H1 (cell line): ENCODE measurements around the gene DDX1. TPM values are rescaled to one million over a fixed set of nuclear protein-coding genes. Genes with fewer than 3 reads are reported as not detected.

Experiments used
- CTCF ChIA-PET: fragments of 300-600 bp; sonication (Branson Sonifier 250); formaldehyde crosslinking; loops from one replicate; lab custom pipeline; 2021; ENCODE audit not compliant: partially characterized antibody; lab: Charles Lee
- POLR2A ChIA-PET: fragments of 300-600 bp; sonication (Branson Sonifier 250); formaldehyde crosslinking; loops from one replicate; lab custom pipeline; 2021; ENCODE audit warnings: inconsistent platforms; ENCODE audit not compliant: partially characterized antibody; lab: Charles Lee
- DNase-seq, 2 experiments: peaks; one replicate each; pipeline versions ENCODE4 v3.0.0 to v3.0.0-alpha.2; 2010 to 2022; ENCODE audit warnings: low spot score in 2 of 2, low read depth in 1 of 2, mixed read lengths in 1 of 2
- FAIRE-seq: peaks from 2 replicates; lab custom pipeline; 2011; peaks lifted over from hg19 to GRCh38; lab: Jason Lieb, UNC
- H2AFZ ChIP-seq: 2 replicates; pipeline ENCODE4 v1.8.1; 2012; ENCODE audit warnings: low read length, inconsistent platforms
- H2AK5ac ChIP-seq: 2 replicates; pipeline ENCODE4 v1.6.1; 2013; ENCODE audit warnings: low read depth, low read length
- H2BK120ac ChIP-seq: replicated peaks from 2 replicates; pipeline ENCODE3; 2013; ENCODE audit warnings: low read depth, low read length, inconsistent platforms
- H2BK12ac ChIP-seq: 2 replicates; pipeline ENCODE4 v1.6.1; 2013; ENCODE audit warnings: low read depth, low read length
- H2BK15ac ChIP-seq: 2 replicates; pipeline ENCODE4 v1.6.1; 2013; ENCODE audit warnings: low read length
- H2BK20ac ChIP-seq: 2 replicates; pipeline ENCODE4 v1.6.1; 2013; ENCODE audit warnings: low read length
- H2BK5ac ChIP-seq: 2 replicates; pipeline ENCODE4 v1.6.1; 2013; ENCODE audit warnings: low read depth, low read length
- H3K14ac ChIP-seq: 2 replicates; pipeline ENCODE4 v1.6.1; 2013; ENCODE audit warnings: inconsistent platforms; ENCODE audit not compliant: insufficient read length
- H3K18ac ChIP-seq: 2 replicates; pipeline ENCODE4 v1.6.1; 2013; ENCODE audit warnings: low read length; ENCODE audit errors: extremely low read depth
- H3K23ac ChIP-seq: 2 replicates; pipeline ENCODE4 v1.6.1; 2013; ENCODE audit warnings: inconsistent platforms; ENCODE audit not compliant: insufficient read length
- H3K23me2 ChIP-seq: 2 replicates; pipeline ENCODE4 v1.6.1; 2013; ENCODE audit warnings: low read depth, low read length
- H3K27ac ChIP-seq: 2 replicates; pipeline ENCODE4 v1.6.1; 2011; ENCODE audit warnings: low read depth, low read length, inconsistent platforms
- H3K27me3 ChIP-seq, 4 experiments: replicated peaks in 1 of 4; 1 replicate in 1 of 4; 2 replicates in 3 of 4; pipeline versions ENCODE4 v1.6.1 to v1.8.1; 2011 to 2013; ENCODE audit warnings: low read length in 3 of 4, mild to moderate bottlenecking in 3 of 4, inconsistent platforms in 2 of 4, mixed read lengths in 2 of 4, moderate library complexity in 1 of 4; ENCODE audit not compliant: control insufficient read depth in 3 of 4, insufficient read depth in 3 of 4; ENCODE audit errors: extremely low read depth in 1 of 4
- H3K36me3 ChIP-seq, 4 experiments: 2 replicates each; pipeline versions ENCODE4 v1.6.1 to v1.8.1; 2011 to 2013; ENCODE audit warnings: mild to moderate bottlenecking in 4 of 4, low read length in 3 of 4, moderate library complexity in 2 of 4, control low read depth in 1 of 4, inconsistent platforms in 1 of 4; ENCODE audit not compliant: insufficient read depth in 4 of 4, control insufficient read depth in 2 of 4
- H3K4ac ChIP-seq: replicated peaks from 2 replicates; pipeline ENCODE3; 2013; ENCODE audit warnings: low read length, low read depth, mixed read lengths, inconsistent platforms; ENCODE audit not compliant: insufficient read length
- H3K4me1 ChIP-seq, 4 experiments: replicated peaks in 1 of 4; 1 replicate in 1 of 4; 2 replicates in 3 of 4; pipeline versions ENCODE4 v1.6.1 to v1.8.1; 2011 to 2013; ENCODE audit warnings: low read length in 3 of 4, inconsistent platforms in 2 of 4, mixed read lengths in 1 of 4; ENCODE audit not compliant: insufficient read depth in 4 of 4, control insufficient read depth in 3 of 4
- H3K4me2 ChIP-seq, 2 experiments: 2 replicates each; pipeline versions ENCODE4 v1.6.1 to v1.8.1; 2011 to 2013; ENCODE audit warnings: low read depth in 2 of 2, low read length in 2 of 2, control low read depth in 1 of 2, inconsistent platforms in 1 of 2, mild to moderate bottlenecking in 1 of 2; ENCODE audit not compliant: insufficient read depth in 1 of 2
- H3K4me3 ChIP-seq, 4 experiments: fragments of 200-600, 300-600 bp in 1 of 4; sonication (generic), shearing (Covaris generic), sonication (Bioruptor Twin) in 1 of 4; 2 replicates each; pipeline versions ENCODE4 v1.5.1 to v1.8.1; 2011 to 2016; ENCODE audit warnings: low read length in 4 of 4, low read depth in 3 of 4, control low read depth in 2 of 4, inconsistent platforms in 2 of 4, mild to moderate bottlenecking in 2 of 4, mixed read lengths in 1 of 4, moderate library complexity in 1 of 4; ENCODE audit not compliant: insufficient read depth in 2 of 4; ENCODE audit errors: extremely low read depth in 1 of 4
- H3K56ac ChIP-seq: replicated peaks from 2 replicates; pipeline ENCODE3; 2013; ENCODE audit warnings: low read depth, mild to moderate bottlenecking, mixed read lengths, low read length, inconsistent platforms; ENCODE audit not compliant: insufficient read length
- H3K79me1 ChIP-seq: 2 replicates; pipeline ENCODE4 v1.6.1; 2013; ENCODE audit warnings: low read depth, low read length, control low read depth
- H3K79me2 ChIP-seq, 2 experiments: 2 replicates each; pipeline versions ENCODE4 v1.6.1 to v1.8.1; 2012 to 2013; ENCODE audit warnings: low read length in 2 of 2, mild to moderate bottlenecking in 2 of 2, inconsistent platforms in 1 of 2; ENCODE audit not compliant: insufficient read depth in 2 of 2, control insufficient read depth in 1 of 2
- H3K9ac ChIP-seq, 4 experiments: replicated peaks in 1 of 4; 1 replicate in 1 of 4; 2 replicates in 3 of 4; pipeline versions ENCODE4 v1.6.1 to v1.8.1; 2011 to 2013; ENCODE audit warnings: low read depth in 3 of 4, low read length in 3 of 4, control low read depth in 2 of 4, mild to moderate bottlenecking in 2 of 4, moderate library complexity in 2 of 4, inconsistent platforms in 1 of 4; ENCODE audit errors: extremely low read depth in 1 of 4
- H3K9me3 ChIP-seq, 2 experiments: 2 replicates each; pipeline versions ENCODE4 v1.6.1 to v1.8.1; 2012 to 2013; ENCODE audit warnings: mild to moderate bottlenecking in 2 of 2, moderate library complexity in 2 of 2, control low read depth in 1 of 2, inconsistent platforms in 1 of 2, low read depth in 1 of 2, low read length in 1 of 2, mixed read lengths in 1 of 2; ENCODE audit not compliant: insufficient read depth in 2 of 2
- H4K20me1 ChIP-seq, 2 experiments: replicated peaks in 1 of 2; 2 replicates each; pipeline versions ENCODE3 to v1.8.1; 2011 to 2013; ENCODE audit warnings: inconsistent platforms in 2 of 2, low read length in 2 of 2, mild to moderate bottlenecking in 1 of 2; ENCODE audit not compliant: insufficient read depth in 2 of 2, control insufficient read depth in 1 of 2
- H4K5ac ChIP-seq: 2 replicates; pipeline ENCODE4 v1.6.1; 2013; ENCODE audit warnings: low read length, low read depth, mixed read lengths, inconsistent platforms; ENCODE audit not compliant: insufficient read length
- H4K8ac ChIP-seq: 2 replicates; pipeline ENCODE4 v1.8.0; 2013; ENCODE audit warnings: mild to moderate bottlenecking, moderate library complexity, low read length, inconsistent platforms; ENCODE audit not compliant: insufficient read depth; ENCODE audit errors: extremely low read depth
- H4K91ac ChIP-seq: replicated peaks from 2 replicates; pipeline ENCODE3; 2013; ENCODE audit warnings: low read length, mixed read lengths, inconsistent platforms; ENCODE audit not compliant: insufficient read length
- ASH2L ChIP-seq: fragments of 200-600, 300-600 bp; sonication (generic); IDR thresholded peaks from one replicate; pipeline ENCODE4 v1.7.1; 2017; ENCODE audit warnings: low read length
- CEBPB ChIP-seq: IDR thresholded peaks from 2 replicates; pipeline ENCODE4 v1.6.1; 2012; ENCODE audit warnings: low read depth, low read length
- EGR1 ChIP-seq: IDR thresholded peaks from 2 replicates; pipeline ENCODE4 v1.6.1; 2011; ENCODE audit warnings: low read depth, low read length, borderline replicate concordance
- EP300 ChIP-seq, 2 experiments: IDR thresholded peaks; 1 replicate in 1 of 2; 2 replicates in 1 of 2; pipeline ENCODE4 v1.6.1; 2011 to 2012; ENCODE audit warnings: low read depth in 2 of 2, low read length in 2 of 2, mild to moderate bottlenecking in 2 of 2, borderline replicate concordance in 1 of 2, inconsistent platforms in 1 of 2, moderate library complexity in 1 of 2
- HDAC6 ChIP-seq: IDR thresholded peaks from one replicate; pipeline ENCODE4 v1.7.1; 2012; ENCODE audit warnings: low read depth, mild to moderate bottlenecking, inconsistent platforms, low read length, moderate library complexity
- POLR2AphosphoS5 ChIP-seq: IDR thresholded peaks from 2 replicates; pipeline ENCODE4 v1.6.1; 2011; ENCODE audit warnings: low read depth, low read length
- RFX5 ChIP-seq: IDR thresholded peaks from 2 replicates; pipeline ENCODE4 v1.6.1; 2011; ENCODE audit warnings: low read depth, low read length, improper control_type of control experiment, borderline replicate concordance
- TCF12 ChIP-seq: IDR thresholded peaks from 2 replicates; pipeline ENCODE4 v1.6.1; 2011; ENCODE audit warnings: low read depth, mild to moderate bottlenecking, low read length
- TEAD4 ChIP-seq: IDR thresholded peaks from 2 replicates; pipeline ENCODE4 v1.6.1; 2012; ENCODE audit warnings: low read depth, low read length, inconsistent platforms, mixed read lengths
- YY1 ChIP-seq: IDR thresholded peaks from 2 replicates; pipeline ENCODE4 v1.6.1; 2011; ENCODE audit warnings: low read depth, mild to moderate bottlenecking, low read length
- WGBS, 2 experiments: shearing (Covaris generic) in 1 of 2; methylation state at CpG; one replicate each; pipeline versions ENCODE4 v1.1.6 to v1.1.7; 2013 to 2015; ENCODE audit warnings: low lambda C conversion rate in 2 of 2, mixed read lengths in 2 of 2, inconsistent platforms in 1 of 2, low coverage in 1 of 2, missing lambda C conversion rate in 1 of 2; ENCODE audit not compliant: insufficient replicate concordance in 2 of 2, insufficient coverage in 1 of 2, insufficient read length in 1 of 2; ENCODE audit errors: extremely low coverage in 1 of 2, missing lambda C conversion rate in 1 of 2; 5-methylcytosine and 5-hydroxymethylcytosine counted together
- polyA plus RNA-seq, 7 experiments: library from polyadenylated mRNA; depleted of rRNA in 3 of 7; stranded (reverse) in 5 of 7; unstranded in 2 of 7; fragments of >200 nt in 5 of 7; fragments of 200-250 nt in 2 of 7; gene quantifications; 1 replicate in 5 of 7; 2 replicates in 1 of 7; 4 replicates in 1 of 7; pipeline versions ENCODE4 v1.2.1 to v1.2.3, GENCODE V29; 2011 to 2013; ENCODE audit warnings: missing spikeins in 2 of 7, mixed read lengths in 2 of 7
- total RNA-seq: library from RNA; stranded (reverse); fragmentation: NEBNext Ultra II Directional; extraction: Animal tissue kit (Norgen Biotek cat#: 25700); gene quantifications from 2 replicates; pipeline ENCODE4 v1.2.1, GENCODE V29; 2021

DDX1 gene
- total and polyA plus RNA-seq, 2 of the 8 experiments (the other 6 are each of a cell fraction or from before 2014, with no cell fraction given), result 51.1 to 161 TPM

DNA sequence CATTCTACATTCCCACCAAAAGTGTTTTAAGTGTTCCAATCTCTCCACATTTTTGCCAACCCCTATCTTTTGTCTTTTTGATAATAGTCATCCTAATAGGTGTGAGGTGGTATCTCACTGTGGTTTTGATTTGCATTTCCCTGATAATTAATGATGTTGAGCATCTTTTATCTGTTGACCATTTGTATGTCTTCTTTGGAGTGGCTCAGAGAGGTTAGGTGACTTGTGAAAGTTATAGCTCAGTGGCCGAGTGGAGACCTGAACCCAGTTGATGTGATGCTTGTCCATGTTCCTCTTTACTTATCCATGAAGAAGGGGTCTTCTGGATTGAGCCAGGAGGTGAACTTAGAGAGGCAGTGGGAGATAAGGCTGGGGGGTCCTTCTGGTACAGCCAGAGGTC lies 78.8 kb downstream of the DDX1 start:
- no peak overlapping the region for H4K91ac ChIP-seq
- no peak overlapping the region for H4K5ac ChIP-seq
- no peaks in the 10 kb centered on the region; the same call in 1 of the 2 replicates for H3K23me2 ChIP-seq
- DNase-seq (no peak), FAIRE-seq (no peak)
- H4K8ac ChIP-seq, result no peak overlapping the region
- no peak overlapping the region for H2AFZ ChIP-seq
- CTCF ChIA-PET, result interaction anchor here (1.0 to 2.2 kb wide), 9 partner anchors 20 to 938 kb away, joined by 3 to 5 read pairs (median 4); no protein-coding TSS in a partner anchor
- no peaks in the 10 kb centered on the region for H4K20me1 ChIP-seq
- POLR2A ChIA-PET, result no interaction called here
- no peak overlapping the region for H3K4me2 ChIP-seq
- H3K56ac ChIP-seq, result no peak overlapping the region
- H3K9me3 ChIP-seq, result peaks cover 3% of the 10 kb centered on the region in 2 experiments; a peak in 1 of 4 replicates
- no peak overlapping the region for H2BK12ac ChIP-seq
- no peak overlapping the region for H2BK20ac ChIP-seq
- H3K27me3 ChIP-seq, result no peaks in the 10 kb centered on the region
- no peaks in the 10 kb centered on the region for H3K36me3 ChIP-seq
- 93% methylated on average over 1 of the region's 1 CpG; no CpG with 5 or more reads in 1 of the 2 experiments for WGBS, 2 experiments
- no peak overlapping the region for H3K27ac ChIP-seq
- no peaks in the 10 kb centered on the region for H3K79me2 ChIP-seq
- H3K79me1 ChIP-seq, result no peaks in the 10 kb centered on the region
- H2AK5ac ChIP-seq, result no peak overlapping the region
- H2BK120ac ChIP-seq, result no peak overlapping the region
- H3K14ac ChIP-seq, result no peak overlapping the region
- no peak overlapping the region for H3K9ac ChIP-seq
- H3K4me3 ChIP-seq, result no peak overlapping the region
- H2BK5ac ChIP-seq, result no peak overlapping the region
- H3K18ac ChIP-seq, result no peak overlapping the region
- H2BK15ac ChIP-seq, result peak overlapping the region; percentile 61; the same call in 1 of the 2 replicates
- no peak overlapping the region for H3K4ac ChIP-seq
- H3K4me1 ChIP-seq, result peaks cover 0 to 2% (median 0%) of the 10 kb centered on the region in 4 experiments; a peak in 2 of 7 replicates
- no peak overlapping the region for H3K23ac ChIP-seq
- TF ChIP-seq RFX5 (no peak), CEBPB (no peak), TCF12 (no peak), ASH2L (no peak), EP300 (IDR thresholded peaks at IDR 0.05; ENCODE audit: borderline replicate concordance in 1 of 2, low read depth in 2 of 2, low read length in 2 of 2) (no peak), HDAC6 (no peak), YY1 (no peak), POLR2AphosphoS5 (no peak), TEAD4 (no peak), EGR1 (no peak)
